Measurements from ENCODE around the gene SPSB1. TPM values are rescaled to one million over a fixed set of nuclear protein-coding genes. Genes with fewer than 3 reads are reported as not detected.

The SPSB1 gene
- total RNA-seq, 1 experiment from 2014 or later: 2.9 TPM

DNA sequence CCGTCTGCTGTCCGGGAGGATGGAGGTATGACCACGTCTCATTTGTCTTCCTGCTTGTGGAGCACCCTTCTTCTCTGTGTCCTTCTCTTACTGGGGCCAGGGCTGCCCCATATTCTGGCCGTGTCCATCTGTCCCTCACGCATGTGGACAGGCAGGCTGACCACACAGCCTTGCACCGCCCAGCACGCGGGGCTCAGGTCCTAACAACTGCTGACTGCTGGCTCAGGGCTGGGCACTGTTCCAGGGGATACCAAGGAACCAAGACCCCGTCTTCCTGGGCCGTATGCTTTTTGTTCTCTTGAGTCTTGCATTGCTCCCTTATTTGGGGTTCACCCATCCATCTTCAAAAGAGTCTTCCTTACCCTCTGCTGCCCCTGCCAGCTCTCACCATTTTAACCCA is 17.5 kb upstream of the SPSB1 start:
- Histone ChIP-seq H2BK15ac (ENCODE audit: low read depth, low read length) (no peak overlapping the region), H3K4ac (ENCODE audit: low read depth, low read length) (no peak overlapping the region), H3K23ac (ENCODE audit: insufficient read length, low read depth, low read length) (no peak overlapping the region), H3K56ac (ENCODE audit: insufficient read length, low read depth, low read length) (no peak overlapping the region), H2BK20ac (ENCODE audit: low read depth, low read length, poor library complexity, severe bottlenecking) (no peak overlapping the region), H4K20me1 (ENCODE audit: control insufficient read depth, insufficient read depth, insufficient read length) (no peaks in the 10 kb centered on the region), H3K4me1 (ENCODE audit: insufficient read depth, low read length) (no peaks in the 10 kb centered on the region; the same call in 1 of the 2 replicates), H2BK12ac (ENCODE audit: insufficient read length, low read depth, low read length) (no peak overlapping the region), H3T11ph (ENCODE audit: low read length) (no peak overlapping the region), H3K9ac (ENCODE audit: extremely low read depth, insufficient read length, low read length) (no peak overlapping the region), H4K8ac (replicated peaks; ENCODE audit: insufficient read length, low read depth, low read length) (no peak overlapping the region), H3K23me2 (ENCODE audit: insufficient read length, low read depth, low read length, poor library complexity, severe bottlenecking) (no peaks in the 10 kb centered on the region), H2BK120ac (ENCODE audit: low read depth, low read length, poor library complexity, severe bottlenecking) (no peak overlapping the region), H4K91ac (ENCODE audit: insufficient read length, low read depth, low read length) (no peak overlapping the region), H3K79me1 (ENCODE audit: insufficient read depth, low read depth, low read length, poor library complexity, severe bottlenecking) (no peaks in the 10 kb centered on the region), H4K5ac (ENCODE audit: insufficient read length, low read depth, low read length) (no peak overlapping the region), H2AFZ (ENCODE audit: low read length) (no peak overlapping the region), H3K14ac (ENCODE audit: insufficient read depth, low read length) (no peak overlapping the region; the same call in 1 of the 2 replicates), H3K9me3 (ENCODE audit: control insufficient read depth, low read depth, low read length) (no peaks in the 10 kb centered on the region), H3K4me2 (ENCODE audit: insufficient read depth, insufficient read length, low read length) (no peak overlapping the region), H2BK5ac (ENCODE audit: insufficient read length, low read length) (no peak overlapping the region), H3K18ac (ENCODE audit: insufficient read length, low read depth, low read length) (no peak overlapping the region), H3K27me3 (ENCODE audit: insufficient read depth, low read length) (no peaks in the 10 kb centered on the region), H2AK5ac (ENCODE audit: insufficient read length, low read length) (no peak overlapping the region), H3K27ac (ENCODE audit: insufficient read length, low read depth, low read length) (no peak overlapping the region), H3K79me2 (ENCODE audit: insufficient read depth, low read length) (no peaks in the 10 kb centered on the region)
- Mint-ChIP-seq H3K4me3 (no peak overlapping the region), H3K27me3 (ENCODE audit: low read depth) (peaks cover 6% of the 10 kb centered on the region), H3K9me3 (no peaks in the 10 kb centered on the region; a peak in 1 of 5 replicates), H3K36me3 (ENCODE audit: insufficient read depth in 1 of 3, low read depth in 3 of 3) (no peaks in the 10 kb centered on the region; a peak in 1 of 7 replicates), H3K27ac (no peak overlapping the region), H3K4me1 (peaks cover 30 to 41% of the 10 kb centered on the region in 2 experiments)
- DNase-seq: no peak
- no CpG with 5 or more reads among the region's 10 CpGs for WGBS (ENCODE audit: extremely low coverage, insufficient read length, low lambda C conversion rate)
- TF ChIP-seq, protein P1, sequence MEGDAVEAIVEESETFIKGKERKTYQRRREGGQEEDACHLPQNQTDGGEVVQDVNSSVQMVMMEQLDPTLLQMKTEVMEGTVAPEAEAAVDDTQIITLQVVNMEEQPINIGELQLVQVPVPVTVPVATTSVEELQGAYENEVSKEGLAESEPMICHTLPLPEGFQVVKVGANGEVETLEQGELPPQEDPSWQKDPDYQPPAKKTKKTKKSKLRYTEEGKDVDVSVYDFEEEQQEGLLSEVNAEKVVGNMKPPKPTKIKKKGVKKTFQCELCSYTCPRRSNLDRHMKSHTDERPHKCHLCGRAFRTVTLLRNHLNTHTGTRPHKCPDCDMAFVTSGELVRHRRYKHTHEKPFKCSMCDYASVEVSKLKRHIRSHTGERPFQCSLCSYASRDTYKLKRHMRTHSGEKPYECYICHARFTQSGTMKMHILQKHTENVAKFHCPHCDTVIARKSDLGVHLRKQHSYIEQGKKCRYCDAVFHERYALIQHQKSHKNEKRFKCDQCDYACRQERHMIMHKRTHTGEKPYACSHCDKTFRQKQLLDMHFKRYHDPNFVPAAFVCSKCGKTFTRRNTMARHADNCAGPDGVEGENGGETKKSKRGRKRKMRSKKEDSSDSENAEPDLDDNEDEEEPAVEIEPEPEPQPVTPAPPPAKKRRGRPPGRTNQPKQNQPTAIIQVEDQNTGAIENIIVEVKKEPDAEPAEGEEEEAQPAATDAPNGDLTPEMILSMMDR (conservative IDR thresholded peaks at IDR 0.05): no peak

All from H9 (cell line).